IPS-NIHi7 (cell line): ENCODE data around the gene DYNLRB1.

Source experiments
- DNase-seq: peaks from one replicate; pipeline ENCODE4 v3.0.0; 2012; ENCODE audit warnings: mixed read lengths; ENCODE audit errors: extremely low spot score

Gene DYNLRB1

GRCh38 chr20:34578521-34578920 is 62.3 kb downstream of the DYNLRB1 start:
- no peak for DNase-seq

DNA sequence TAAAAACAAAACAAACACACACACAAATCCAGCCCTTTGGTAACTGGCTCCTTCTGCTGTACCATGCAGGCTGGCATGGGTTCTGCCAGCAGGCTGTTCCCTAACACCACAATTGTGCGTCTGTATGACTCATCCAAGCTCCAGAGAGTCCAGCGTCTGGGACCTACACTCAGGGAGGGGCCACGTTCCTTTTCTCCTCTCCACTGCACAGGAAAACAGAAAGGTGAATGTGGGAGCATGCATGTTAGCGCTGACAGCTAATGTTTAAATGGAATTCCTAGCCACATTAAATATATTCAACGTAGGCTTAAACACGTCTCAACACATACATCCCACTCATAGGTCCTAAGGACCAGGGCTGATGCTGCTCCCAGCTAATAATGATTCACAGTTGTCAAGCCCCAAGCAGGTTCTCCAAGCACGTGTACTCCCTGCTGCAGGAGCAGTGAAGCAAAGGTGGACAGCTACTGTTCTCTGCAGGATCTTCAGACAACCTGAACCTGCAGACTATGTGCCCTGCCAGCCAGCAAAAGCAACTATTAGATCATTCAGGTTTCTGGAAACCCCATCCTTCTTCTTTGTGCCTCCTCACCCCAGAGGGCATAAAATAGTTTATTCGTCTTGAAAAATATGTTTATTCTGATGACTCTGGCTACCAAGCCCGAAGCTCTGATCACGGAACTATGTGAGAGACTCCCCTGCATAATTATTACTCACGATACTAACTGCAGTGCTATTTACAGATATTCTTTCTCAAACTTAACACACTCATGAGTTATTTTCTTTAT is 63.2 kb downstream of the DYNLRB1 start:
- no peak for DNase-seq

DNA sequence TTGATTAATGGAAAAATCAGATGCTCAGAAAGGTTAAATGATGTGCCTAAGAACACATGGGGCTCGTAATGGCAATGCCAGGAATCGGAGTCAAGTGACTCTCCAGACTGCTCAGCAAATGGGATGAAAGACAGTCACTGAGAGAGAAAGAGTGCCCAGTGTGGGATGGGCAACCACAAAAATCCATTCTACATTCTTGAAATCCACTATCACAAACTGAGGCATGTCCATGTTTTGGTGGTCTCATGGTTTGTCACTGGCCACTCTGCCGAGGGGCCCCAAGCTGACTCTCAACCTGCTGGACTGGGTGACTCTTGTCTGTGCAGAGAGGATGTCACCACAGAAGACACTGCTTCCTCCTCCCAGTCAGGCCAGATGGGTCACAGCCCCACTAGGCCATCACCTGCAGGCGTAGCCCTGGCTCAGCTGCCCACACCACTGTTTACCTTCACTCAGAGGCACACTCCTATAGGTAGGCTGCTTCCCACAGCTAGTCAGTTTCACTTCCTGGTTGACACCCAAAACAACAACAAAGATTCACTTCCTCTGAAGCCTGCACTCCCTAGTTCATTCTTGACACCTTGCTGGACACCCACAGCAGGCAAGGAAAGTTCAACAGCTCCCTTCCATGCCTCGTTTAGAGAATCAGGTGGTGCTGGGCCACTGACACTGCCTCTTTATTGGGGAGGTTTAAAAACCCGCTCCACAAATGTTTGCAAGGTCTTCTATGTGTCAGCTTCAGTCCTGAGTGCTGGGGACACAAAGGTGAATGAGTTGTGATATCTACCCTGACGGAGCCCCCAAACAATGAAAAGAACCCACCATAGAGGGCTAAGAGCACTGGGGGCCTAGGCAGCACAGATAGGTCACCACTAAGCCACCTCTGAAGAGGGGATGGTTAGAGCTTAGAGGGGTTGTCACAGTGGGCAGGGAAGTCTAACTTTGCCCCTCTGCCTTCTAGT is 64.0 kb downstream of the DYNLRB1 start:
- no peak for DNase-seq

DNA sequence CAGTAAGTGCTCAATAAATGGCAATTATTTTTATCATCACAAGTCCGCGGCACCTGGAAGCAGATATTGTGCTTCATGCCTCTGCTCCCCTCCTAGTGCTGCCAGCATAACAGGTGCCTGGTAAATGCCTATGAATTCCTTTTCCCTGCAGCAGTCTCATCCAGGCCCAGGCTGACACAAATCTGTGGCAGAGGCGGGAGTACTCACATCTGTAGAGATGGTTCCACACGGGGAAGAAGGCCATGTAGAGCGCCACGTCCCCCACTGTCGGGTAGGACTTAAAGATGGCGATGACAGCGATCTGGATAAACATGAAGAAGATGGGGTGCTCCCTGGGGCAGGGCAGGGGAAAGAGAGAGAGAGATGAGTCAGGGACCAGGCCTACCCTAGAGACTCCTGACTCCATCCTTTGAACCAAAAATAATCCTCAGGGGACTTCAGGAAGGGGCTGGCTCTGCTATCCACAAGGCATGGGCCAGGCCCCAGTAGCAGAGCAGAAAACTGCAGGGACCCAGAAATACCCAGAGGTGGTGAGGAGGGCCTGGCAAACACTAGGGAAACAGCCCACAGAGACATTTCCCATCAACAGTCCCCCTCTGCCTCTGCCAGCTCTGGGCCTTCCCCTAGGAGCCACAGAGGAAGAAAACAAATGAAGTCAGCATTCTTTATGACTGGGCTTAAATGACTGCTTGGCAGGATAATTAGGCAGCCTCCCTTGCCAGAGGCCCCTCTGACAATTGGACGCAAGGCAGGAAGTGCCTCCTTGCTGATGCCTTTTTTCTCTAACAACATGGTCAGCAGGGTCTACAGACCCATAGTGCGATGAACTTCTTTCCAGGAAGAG is 65.3 kb downstream of the DYNLRB1 start:
- no peak for DNase-seq

GRCh38 chr20:34582221-34582620 is 66.0 kb downstream of the DYNLRB1 start:
- no peak for DNase-seq

DNA sequence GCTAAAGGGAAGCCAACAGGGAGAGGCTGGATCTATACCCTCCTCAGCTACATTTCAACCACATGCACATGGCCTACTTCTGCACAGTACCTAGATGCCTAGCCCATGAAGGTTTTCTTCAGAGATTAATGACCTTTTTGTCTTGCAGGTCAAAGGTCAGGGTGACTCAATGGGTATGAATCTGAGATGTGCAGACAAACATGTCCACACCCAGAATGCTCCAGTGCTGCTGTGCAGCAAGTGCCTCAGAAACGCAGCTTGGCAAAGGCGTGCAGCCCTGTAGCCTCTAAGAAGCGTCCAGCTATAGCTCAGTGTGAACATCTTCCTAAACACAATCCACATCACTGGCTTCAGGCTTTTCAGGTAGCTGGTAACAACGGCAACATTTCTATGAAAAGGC is 66.7 kb downstream of the DYNLRB1 start:
- DNase-seq = no peak

GRCh38 chr20:34583544-34583943 is 67.3 kb downstream of the DYNLRB1 start:
- DNase-seq = no peak

DNA sequence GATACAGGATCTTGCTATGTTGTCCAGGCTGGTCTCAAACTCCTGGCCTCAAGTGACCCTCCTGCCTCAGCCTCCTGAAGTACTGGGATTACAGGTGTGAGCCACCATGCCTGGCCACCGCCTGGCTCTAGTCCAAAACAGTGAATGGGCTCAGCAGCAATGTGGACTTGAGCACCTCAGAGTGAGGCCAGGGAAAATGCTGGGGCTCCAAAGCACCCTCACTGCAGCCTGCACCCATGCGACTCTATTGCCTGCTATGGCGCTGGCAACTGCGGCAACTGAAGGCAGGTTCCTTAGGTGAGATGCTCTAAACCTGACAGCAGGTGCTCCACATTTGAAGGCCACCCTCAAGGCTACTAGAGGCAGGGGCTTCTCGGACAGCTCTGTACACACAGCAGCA is 68.8 kb downstream of the DYNLRB1 start:
- DNase-seq = no peak

DNA sequence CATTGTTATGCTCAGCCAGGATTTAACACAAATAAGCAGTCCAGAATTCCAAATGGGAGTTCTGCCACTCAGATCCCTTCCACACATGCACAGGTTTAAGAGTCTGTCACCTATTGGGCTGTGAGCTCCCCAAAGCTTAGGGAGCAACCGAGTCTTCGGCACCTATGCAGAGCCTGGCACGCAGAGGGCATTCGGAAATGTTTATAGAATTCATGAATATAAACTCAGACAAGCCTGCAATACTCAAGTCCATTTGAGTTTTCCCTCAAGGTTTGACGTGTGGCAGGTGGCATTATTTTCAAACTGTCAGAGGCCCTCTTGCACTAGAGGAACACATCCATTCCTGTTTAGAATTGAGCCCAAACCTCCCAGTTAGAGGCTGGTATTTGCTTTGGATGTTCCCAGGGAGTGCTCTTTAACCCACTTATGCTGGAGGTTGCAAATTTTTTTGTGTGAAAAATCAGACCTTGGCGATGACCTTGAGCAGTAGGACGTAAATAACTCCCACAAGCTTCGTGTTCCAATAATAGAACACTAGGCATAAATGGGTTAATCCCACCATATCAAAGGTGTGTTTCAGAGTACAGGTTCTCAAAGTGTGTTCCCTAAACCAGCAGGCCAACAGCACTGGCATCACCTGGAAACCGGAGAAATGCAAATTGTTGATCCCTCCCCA is 70.4 kb downstream of the DYNLRB1 start:
- no peak for DNase-seq
